ENCODE data around the gene CHKA.

The CHKA gene

DNA sequence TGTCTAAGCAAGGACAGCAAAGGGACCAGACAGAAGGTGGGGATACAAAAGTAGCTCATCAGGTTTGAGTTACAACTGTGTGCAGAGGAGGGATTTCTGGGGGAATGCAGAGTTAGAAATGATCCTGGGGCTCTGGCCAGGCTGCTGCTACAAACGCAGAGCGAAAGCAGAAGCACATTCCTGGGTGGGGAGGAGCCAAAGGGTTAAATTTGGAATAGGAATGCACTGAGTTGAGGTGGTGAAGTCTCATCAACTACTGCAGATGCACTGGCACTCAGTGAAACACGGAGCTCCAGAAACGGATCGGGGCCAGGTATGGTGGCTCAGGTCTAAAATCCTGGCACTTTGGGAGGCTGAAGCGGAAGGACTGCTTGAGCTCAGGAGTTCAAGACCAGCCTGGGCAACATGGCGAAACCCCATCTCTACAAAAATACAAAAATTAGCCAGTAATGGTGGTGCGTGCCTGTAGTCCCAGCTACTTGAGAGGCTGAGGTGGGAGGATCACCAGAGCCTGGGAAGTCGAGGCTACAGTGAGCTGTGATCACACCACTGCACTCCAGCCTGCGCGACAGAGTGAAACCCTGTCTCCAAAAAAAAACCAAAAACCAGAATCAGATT, 3.2 kb downstream of the CHKA start:
- Histone ChIP-seq H4K20me1 (peaks cover 75% of the 10 kb centered on the region), H3K4me1 (peaks cover 38% of the 10 kb centered on the region), H3K9me3 (no peaks in the 10 kb centered on the region), H3K27ac (no peak overlapping the region), H3K36me3 (peaks cover 28% of the 10 kb centered on the region), H3K4me2 (peak overlapping the region; percentile 93), H3K9ac (no peak overlapping the region; the same call in 1 of the 2 replicates), H3K4me3 (no peak overlapping the region), H3K27me3 (no peaks in the 10 kb centered on the region)
- no peak for TF ChIP-seq Cebpa-rat (IDR thresholded peaks at IDR 0.05)

DNA sequence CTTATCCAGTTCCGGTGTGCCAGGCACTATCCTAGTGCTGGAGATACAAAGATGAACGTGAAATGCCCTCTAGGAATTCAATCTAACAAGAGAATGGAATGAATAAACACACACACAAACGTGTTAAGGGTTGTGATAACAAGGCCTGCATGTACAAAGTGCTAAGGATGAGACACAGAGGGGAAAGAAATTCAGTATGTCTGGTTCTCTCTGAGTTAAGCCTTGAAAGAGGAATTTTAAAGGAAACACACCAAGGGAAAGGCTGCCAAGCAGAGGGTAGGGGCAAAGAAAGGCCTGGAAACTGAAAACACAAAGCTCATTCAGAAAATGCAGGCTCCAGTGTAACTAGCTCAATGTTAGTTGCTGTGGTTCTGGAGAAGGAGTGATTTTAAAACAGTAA, 4.2 kb downstream of the CHKA start:
- Histone ChIP-seq H3K9ac (no peak overlapping the region), H4K20me1 (peaks cover 85% of the 10 kb centered on the region), H3K27me3 (no peaks in the 10 kb centered on the region), H3K4me1 (peaks cover 34% of the 10 kb centered on the region), H3K9me3 (no peaks in the 10 kb centered on the region), H3K4me2 (no peak overlapping the region), H3K36me3 (peaks cover 28% of the 10 kb centered on the region), H3K4me3 (no peak overlapping the region), H3K27ac (no peak overlapping the region)
- TF ChIP-seq Cebpa-rat (IDR thresholded peaks at IDR 0.05): no peak

DNA sequence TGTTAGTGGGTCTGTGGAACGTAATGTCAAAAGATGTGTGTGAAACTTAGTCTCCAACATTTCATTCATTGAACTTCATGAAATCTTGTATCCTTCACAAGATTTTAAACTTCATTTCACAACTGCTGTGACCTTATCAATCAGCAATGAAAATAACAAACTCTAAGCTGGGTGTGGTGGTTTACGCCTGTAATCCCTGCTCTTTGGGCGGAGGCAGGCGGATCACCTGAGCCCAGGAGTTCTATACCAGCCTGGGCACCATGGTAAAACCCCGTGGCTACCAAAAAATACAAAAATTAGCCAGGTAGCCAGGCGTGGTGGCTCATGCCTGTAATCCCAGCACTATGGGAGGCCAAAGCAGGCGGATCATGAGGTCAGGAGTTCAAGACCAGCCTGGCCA, 5.1 kb downstream of the CHKA start:
- Histone ChIP-seq H3K9me3 (no peaks in the 10 kb centered on the region), H3K27me3 (no peaks in the 10 kb centered on the region), H3K4me1 (peaks cover 29% of the 10 kb centered on the region), H3K9ac (no peak overlapping the region), H3K4me2 (no peak overlapping the region), H3K4me3 (no peak overlapping the region), H3K36me3 (peaks cover 28% of the 10 kb centered on the region), H3K27ac (no peak overlapping the region), H4K20me1 (peaks cover 90% of the 10 kb centered on the region)
- TF ChIP-seq Cebpa-rat (IDR thresholded peaks at IDR 0.05): no peak

DNA sequence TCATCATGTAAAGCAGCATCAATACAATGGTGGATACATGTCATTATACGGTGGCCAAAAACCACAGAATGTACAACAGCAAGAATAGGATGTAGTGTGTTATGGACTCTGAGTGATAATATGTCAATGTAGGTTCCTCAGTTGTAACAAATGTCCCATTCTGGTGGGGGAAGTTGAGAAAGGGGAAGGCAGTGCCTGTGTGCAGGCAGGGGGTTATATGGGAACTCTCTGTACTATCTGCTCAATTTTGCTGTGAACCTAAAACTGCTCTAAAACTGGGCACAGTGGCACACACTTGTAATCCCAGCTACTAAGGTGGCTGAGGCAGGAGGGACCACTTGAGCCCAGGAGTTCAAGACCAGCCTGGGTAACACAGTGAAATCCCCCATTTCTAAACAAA, 5.9 kb downstream of the CHKA start:
- Histone ChIP-seq H3K4me2 (no peak overlapping the region), H3K9ac (no peak overlapping the region), H3K4me3 (no peak overlapping the region), H3K4me1 (peaks cover 29% of the 10 kb centered on the region), H3K36me3 (peaks cover 28% of the 10 kb centered on the region), H4K20me1 (peaks cover 97% of the 10 kb centered on the region), H3K27ac (no peak overlapping the region), H3K9me3 (no peaks in the 10 kb centered on the region), H3K27me3 (no peaks in the 10 kb centered on the region)
- no peak for TF ChIP-seq Cebpa-rat (IDR thresholded peaks at IDR 0.05)

DNA sequence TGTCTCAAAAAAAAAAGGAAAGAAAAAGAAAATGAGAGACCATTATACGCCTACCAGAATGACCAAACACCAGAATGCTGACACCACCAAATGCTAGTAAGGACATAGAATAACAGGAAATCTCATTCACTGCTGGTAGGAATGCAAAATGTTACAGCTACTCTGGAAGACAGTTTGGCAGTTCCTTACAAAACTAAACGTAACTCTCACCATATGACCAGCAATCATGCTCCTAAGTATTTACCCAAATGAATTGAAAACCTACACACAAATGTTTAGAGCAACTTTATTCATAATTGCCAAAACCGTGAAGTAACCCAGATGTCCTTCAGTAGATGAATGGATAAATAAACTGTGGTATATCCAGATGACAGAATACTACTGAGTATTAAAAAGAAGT, 7.2 kb downstream of the CHKA start:
- Histone ChIP-seq H4K20me1 (peaks cover 96% of the 10 kb centered on the region), H3K9me3 (no peaks in the 10 kb centered on the region)

DNA sequence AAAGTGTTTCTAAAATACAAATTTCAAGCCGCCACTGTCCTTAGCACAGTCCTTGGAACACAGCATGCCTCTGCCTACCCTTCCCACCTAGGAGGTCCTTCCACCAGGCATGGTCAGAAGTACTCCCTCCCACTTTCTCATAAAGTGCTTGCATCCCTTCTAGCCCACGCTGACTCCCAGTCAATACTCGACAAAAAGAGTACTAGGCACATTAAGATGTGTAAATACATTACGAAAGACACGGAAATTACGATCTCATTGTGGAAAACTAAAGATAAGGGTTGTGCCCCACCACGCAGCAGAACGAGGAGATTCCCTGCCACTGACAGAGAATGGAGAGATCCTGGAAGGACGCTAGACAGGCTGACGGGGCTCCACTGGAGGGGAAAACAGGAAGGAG, 13.5 kb downstream of the CHKA start:
- H3K27me3 ChIP-seq: no peaks in the 10 kb centered on the region
- TF ChIP-seq Cebpa-rat (IDR thresholded peaks at IDR 0.05): no peak
- H3K4me3 ChIP-seq: no peak overlapping the region
- H3K9ac ChIP-seq: no peak overlapping the region
- peaks cover 7% of the 10 kb centered on the region for H3K4me1 ChIP-seq
- peaks cover 26% of the 10 kb centered on the region for H3K36me3 ChIP-seq
- H3K27ac ChIP-seq: no peak overlapping the region
- peaks cover 96% of the 10 kb centered on the region for H4K20me1 ChIP-seq
- H3K9me3 ChIP-seq: peaks cover 2% of the 10 kb centered on the region; the same call in 1 of the 2 replicates
- no peak overlapping the region for H3K4me2 ChIP-seq

More for the DNA sequence above, 7.2 kb downstream of the CHKA start:
- Histone ChIP-seq H3K27ac (no peak overlapping the region), H3K27me3 (no peaks in the 10 kb centered on the region), H3K36me3 (peaks cover 33% of the 10 kb centered on the region), H3K4me2 (no peak overlapping the region), H3K9ac (no peak overlapping the region), H3K4me3 (no peak overlapping the region), H3K4me1 (peaks cover 17% of the 10 kb centered on the region)
- no peak for TF ChIP-seq Cebpa-rat (IDR thresholded peaks at IDR 0.05)

DNA sequence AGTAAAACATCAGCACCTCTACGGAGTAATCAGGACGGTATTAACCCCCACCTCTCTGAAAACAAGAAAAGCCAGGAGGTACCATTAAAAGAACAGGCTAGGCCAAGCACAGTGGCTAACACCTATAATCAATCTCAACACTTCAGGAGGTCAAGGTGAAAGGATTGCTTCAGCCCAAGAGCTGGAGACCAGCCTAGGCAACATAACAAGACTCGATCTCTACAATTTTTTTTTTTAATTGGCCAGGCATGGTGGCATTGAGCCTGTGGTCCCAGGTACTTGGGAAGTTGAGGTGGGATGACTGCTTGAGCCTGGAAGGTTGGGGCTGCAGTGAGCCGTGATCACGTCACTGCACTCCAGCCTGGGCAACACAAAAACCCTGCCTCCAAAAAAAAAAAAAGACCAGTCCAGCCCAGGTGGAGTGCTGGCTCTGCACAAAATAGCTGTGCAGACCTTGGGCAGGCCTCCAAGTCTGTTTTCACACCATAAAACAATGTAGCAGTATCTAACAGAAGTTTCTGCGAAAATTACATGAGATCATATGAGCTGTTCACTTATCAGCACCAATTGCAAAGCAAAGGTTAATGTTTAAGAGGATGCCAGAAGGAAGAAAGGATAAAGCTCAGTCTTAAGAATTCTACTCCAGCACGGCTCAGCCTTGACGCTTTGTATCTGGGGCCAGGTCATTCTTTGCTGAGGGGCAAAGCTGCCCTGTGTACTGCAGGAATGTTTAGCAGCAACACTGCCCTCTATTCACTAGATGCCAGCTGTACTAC, 14.8 kb downstream of the CHKA start:
- H4K20me1 ChIP-seq: peaks cover 93% of the 10 kb centered on the region
- H3K9me3 ChIP-seq: peaks cover 7% of the 10 kb centered on the region; the same call in 1 of the 2 replicates
- H3K9ac ChIP-seq: no peak overlapping the region
- no peak overlapping the region for H3K27ac ChIP-seq
- H3K4me1 ChIP-seq: peaks cover 11% of the 10 kb centered on the region
- no peak overlapping the region for H3K4me2 ChIP-seq
- TF ChIP-seq Cebpa-rat (IDR thresholded peaks at IDR 0.05): no peak
- no peak overlapping the region for H3K4me3 ChIP-seq
- H3K36me3 ChIP-seq: peaks cover 32% of the 10 kb centered on the region
- H3K27me3 ChIP-seq: no peaks in the 10 kb centered on the region

DNA sequence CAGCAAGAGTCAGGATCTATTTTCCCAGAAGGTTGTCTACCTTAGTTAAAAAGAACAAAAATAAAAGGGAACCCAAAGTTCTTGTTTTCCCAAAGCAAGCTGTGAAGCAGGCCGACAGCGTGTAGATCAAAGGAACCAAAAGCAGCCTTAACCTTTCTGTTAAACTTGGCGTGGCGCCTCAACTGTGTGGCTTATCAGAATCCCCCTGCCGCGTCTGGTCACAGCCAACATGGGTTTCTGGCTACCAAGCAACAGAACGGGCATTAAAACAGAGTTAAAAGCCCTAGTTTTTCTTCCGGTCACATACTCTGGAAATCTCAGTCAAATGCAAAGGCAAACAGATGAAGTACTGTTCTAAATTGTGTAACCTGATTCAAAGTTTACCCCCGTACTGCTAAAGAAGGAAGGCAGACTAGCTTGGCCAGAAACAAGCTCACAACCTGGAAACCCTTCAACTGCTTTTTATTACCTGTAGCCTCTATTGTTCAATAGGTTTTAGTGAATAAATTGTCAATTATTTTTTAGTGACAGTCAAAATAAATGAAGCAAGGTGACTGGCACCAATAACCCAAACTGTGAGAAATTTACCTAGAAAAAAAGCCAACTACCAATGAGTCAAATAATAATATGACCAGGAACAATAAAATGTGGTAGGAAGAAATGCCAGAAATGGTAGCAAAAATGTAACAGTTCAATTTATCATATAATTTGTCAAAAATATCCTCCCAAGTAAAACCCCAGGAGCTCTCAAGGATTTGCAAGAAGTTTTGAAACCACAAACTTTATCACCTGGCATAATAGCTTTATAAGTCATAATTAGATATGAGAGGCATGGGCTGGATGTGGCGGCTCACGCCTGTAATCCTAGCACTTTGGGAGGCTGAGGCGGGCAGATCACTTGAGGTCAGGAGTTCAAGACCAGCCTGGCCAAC, 21.4 kb downstream of the CHKA start:
- H3K27ac ChIP-seq: peak overlapping the region; percentile 15; the same call in 1 of the 2 replicates

DNA sequence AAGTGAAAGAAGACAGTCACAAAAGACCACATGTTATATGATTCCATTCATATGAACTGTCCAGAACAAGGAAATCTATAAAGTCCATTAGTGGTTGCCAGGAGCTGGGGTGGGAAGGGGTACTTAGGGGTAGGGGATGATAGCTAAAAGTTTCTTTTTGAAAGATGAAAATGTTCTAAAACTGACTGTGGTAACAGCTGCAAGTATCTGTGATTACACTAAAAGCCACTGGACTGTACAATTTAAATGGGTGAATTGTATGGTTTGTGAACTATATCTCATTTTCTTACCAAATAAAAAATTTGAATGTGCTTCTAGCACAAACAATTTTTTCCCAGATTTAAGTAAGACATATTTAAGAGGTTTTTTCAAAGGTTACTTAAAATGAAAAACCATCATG, 22.1 kb downstream of the CHKA start:
- peaks cover 39% of the 10 kb centered on the region for H3K36me3 ChIP-seq
- peak overlapping the region; percentile 76 for H3K4me2 ChIP-seq
- H3K4me3 ChIP-seq: no peak overlapping the region
- no peak for TF ChIP-seq Cebpa-rat (IDR thresholded peaks at IDR 0.05)
- H3K4me1 ChIP-seq: peaks cover 27% of the 10 kb centered on the region
- peak overlapping the region; percentile 47 for H3K9ac ChIP-seq
- H4K20me1 ChIP-seq: peaks cover 66% of the 10 kb centered on the region
- peaks cover 7% of the 10 kb centered on the region; the same call in 1 of the 2 replicates for H3K9me3 ChIP-seq
- no peak overlapping the region for H3K27ac ChIP-seq
- no peaks in the 10 kb centered on the region for H3K27me3 ChIP-seq

More for the DNA sequence above, 21.4 kb downstream of the CHKA start:
- peaks cover 38% of the 10 kb centered on the region for H3K36me3 ChIP-seq
- TF ChIP-seq Cebpa-rat (IDR thresholded peaks at IDR 0.05): no peak
- H3K27me3 ChIP-seq: no peaks in the 10 kb centered on the region
- peaks cover 73% of the 10 kb centered on the region for H4K20me1 ChIP-seq
- H3K9me3 ChIP-seq: peaks cover 7% of the 10 kb centered on the region; the same call in 1 of the 2 replicates
- peaks cover 27% of the 10 kb centered on the region for H3K4me1 ChIP-seq
- H3K4me2 ChIP-seq: peak overlapping the region; percentile 76
- no peak overlapping the region for H3K4me3 ChIP-seq
- peak overlapping the region; percentile 47 for H3K9ac ChIP-seq
